Activated CD4-positive, alpha-beta T cell treated with anti-CD3 and anti-CD28 coated beads, Interleukin-2, amount 10 ng/mL, durations not matched to agents 7 days and 5 days (primary cell): ENCODE data around the gene PTGR1. TPM values are rescaled to one million over a fixed set of nuclear protein-coding genes. Genes with fewer than 3 reads are reported as not detected.

ENCODE experiments used
- CTCF ChIA-PET: fragments of 350-600 bp; sonication (Branson Sonifier 250); formaldehyde crosslinking; loops from one replicate; lab custom pipeline; 2021; ENCODE audit warnings: antibody characterized with exemption; lab: Charles Lee
- POLR2A ChIA-PET: fragments of 350-600 bp; sonication (Branson Sonifier 250); formaldehyde crosslinking; loops from one replicate; lab custom pipeline; 2021; ENCODE audit warnings: antibody characterized with exemption; lab: Charles Lee
- DNase-seq: peaks from one replicate; pipeline ENCODE4 v3.0.0-alpha.2; 2020
- H3K27ac Mint-ChIP-seq: one replicate; pipeline ENCODE4 v1.8.0; 2021; ENCODE audit warnings: mild to moderate bottlenecking, moderate library complexity, mixed read lengths
- H3K27me3 Mint-ChIP-seq: one replicate; pipeline ENCODE4 v1.8.0; 2021; ENCODE audit warnings: mixed read lengths
- H3K36me3 Mint-ChIP-seq: one replicate; pipeline ENCODE4 v1.8.0; 2021; ENCODE audit warnings: low read depth, mixed read lengths
- H3K4me1 Mint-ChIP-seq: one replicate; pipeline ENCODE4 v1.8.0; 2021; ENCODE audit warnings: mixed read lengths
- H3K4me3 Mint-ChIP-seq: one replicate; pipeline ENCODE4 v1.8.0; 2021; ENCODE audit warnings: mild to moderate bottlenecking, moderate library complexity, mixed read lengths
- H3K9me3 Mint-ChIP-seq: one replicate; pipeline ENCODE4 v1.8.0; 2021; ENCODE audit warnings: mixed read lengths
- total RNA-seq, 2 experiments: library from RNA; stranded (reverse); gene quantifications; one replicate each; pipeline ENCODE4 v1.2.3, GENCODE V29; 2021

The PTGR1 gene
- total RNA-seq, 2 experiments from 2014 or later = 0.25 TPM; not detected in 1

DNA sequence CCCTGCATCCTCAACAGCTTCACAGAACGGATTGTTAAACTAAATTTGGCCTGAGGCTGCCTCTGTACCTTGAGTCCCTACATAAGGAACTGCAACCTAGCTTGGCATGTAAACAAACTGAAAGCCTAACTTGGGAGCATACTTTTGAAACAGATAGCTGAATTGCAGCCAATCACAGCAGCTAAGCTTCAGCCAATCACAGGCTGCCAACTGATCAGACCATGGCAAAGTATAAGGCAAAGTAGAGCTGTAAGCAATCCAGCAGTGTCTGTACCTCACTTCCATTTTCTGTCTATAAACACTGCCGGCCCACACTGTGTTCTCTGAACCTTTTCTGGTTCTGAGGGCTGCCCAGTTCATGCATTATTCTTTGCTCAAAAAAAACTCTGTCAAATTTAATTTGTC, 83.4 kb downstream of the PTGR1 start:
- Mint-ChIP-seq H3K27me3 (no peaks in the 10 kb centered on the region), H3K9me3 (peaks cover 7% of the 10 kb centered on the region), H3K4me3 (no peak overlapping the region), H3K4me1 (no peaks in the 10 kb centered on the region), H3K27ac (no peak overlapping the region), H3K36me3 (no peaks in the 10 kb centered on the region)
- DNase-seq = no peak
- ChIA-PET POLR2A (no interaction called here), CTCF (no interaction called here)

DNA sequence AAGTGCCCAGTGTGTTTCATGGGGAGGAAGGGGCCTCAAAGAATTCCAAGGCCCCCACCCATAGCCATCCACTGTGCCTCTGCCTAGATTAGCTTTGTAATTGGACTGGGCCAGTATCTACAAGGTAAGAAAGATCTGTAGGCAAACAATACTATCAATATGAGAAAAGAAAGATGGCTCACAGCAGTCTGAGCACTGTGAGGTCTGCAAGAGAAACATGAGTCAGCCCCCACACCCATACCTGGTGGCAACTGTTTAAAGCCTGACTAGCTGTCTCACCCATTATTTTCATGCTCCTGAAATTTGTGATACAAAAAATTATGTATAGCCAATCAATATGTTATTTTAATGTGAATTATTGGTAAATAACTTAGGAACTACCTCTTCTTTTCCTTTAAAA, 84.5 kb downstream of the PTGR1 start:
- no peak overlapping the region for H3K4me3 Mint-ChIP-seq
- DNase-seq = no peak
- POLR2A ChIA-PET = no interaction called here
- no peaks in the 10 kb centered on the region for H3K27me3 Mint-ChIP-seq
- H3K4me1 Mint-ChIP-seq = no peaks in the 10 kb centered on the region
- no peak overlapping the region for H3K27ac Mint-ChIP-seq
- H3K9me3 Mint-ChIP-seq = peaks cover 10% of the 10 kb centered on the region
- CTCF ChIA-PET = no interaction called here
- no peaks in the 10 kb centered on the region for H3K36me3 Mint-ChIP-seq

Other genes starting within 250 kb of the PTGR1 start
- gene ECPAS, start 115.3 kb downstream of the PTGR1 start, total RNA-seq = 10 to 100 TPM; 55.5 to 69.4 TPM
- 1 to 10 TPM; 2.4 to 2.7 TPM for gene ZNF483, start 74.5 kb downstream of the PTGR1 start, total RNA-seq
- 1 to 10 TPM; 3.2 to 4.7 TPM for gene DNAJC25, start 31.7 kb upstream of the PTGR1 start, total RNA-seq
- gene GNG10, start 62.0 kb upstream of the PTGR1 start, total RNA-seq = 10 to 100 TPM; 18.0 to 19.3 TPM
- not detected for gene SHOC1, start 195.3 kb upstream of the PTGR1 start, total RNA-seq